Cardiac muscle cell (in vitro differentiated cells and primary cell): Measurements from ENCODE around the gene ATG5. TPM values are rescaled to one million over a fixed set of nuclear protein-coding genes. Genes with fewer than 3 reads are reported as not detected.
"Not testable (repeated sequence)": the region's sequence is repeated elsewhere in the genome, so short reads cannot be mapped to it uniquely, and the experiment has no call there.

Experiments
- DNase-seq, 2 donors: peaks; one replicate each; pipeline versions ENCODE4 v3.0.0 to v3.0.0-alpha.2; 2010 to 2017; ENCODE audit warnings: low read depth in 1 of 2, low spot score in 1 of 2
- H3K27ac ChIP-seq: fragments of 200-600 bp; sonication (generic); 2 replicates; pipeline ENCODE4 v1.5.1; 2016
- H3K27me3 ChIP-seq: fragments of 200-600 bp; sonication (generic); 2 replicates; pipeline ENCODE4 v1.6.0; 2016; ENCODE audit warnings: control low read depth
- H3K36me3 ChIP-seq: fragments of 200-600 bp; sonication (generic); 2 replicates; pipeline ENCODE4 v1.5.1; 2016; ENCODE audit warnings: control low read depth
- H3K4me1 ChIP-seq: fragments of 200-600 bp; sonication (generic); 2 replicates; pipeline ENCODE4 v1.8.1; 2017; ENCODE audit warnings: low read depth, mild to moderate bottlenecking, mixed run types
- H3K4me3 ChIP-seq: fragments of 200-600 bp; sonication (generic); 2 replicates; pipeline ENCODE4 v1.5.1; 2016; ENCODE audit warnings: mild to moderate bottlenecking
- H3K9me3 ChIP-seq: fragments of 200-600 bp; sonication (generic); 2 replicates; pipeline ENCODE4 v1.5.1; 2017; ENCODE audit warnings: low read depth, mild to moderate bottlenecking, control low read depth
- polyA plus RNA-seq: library from polyadenylated mRNA; unstranded; fragments of >200 nt; fragmentation: Nextera tagmentation; extraction: Ambion mirVana; gene quantifications from 2 replicates; pipeline ENCODE4 v1.2.1, GENCODE V29; 2016
- total RNA-seq: library from RNA; depleted of rRNA; stranded (reverse); fragments of >200 nt; gene quantifications from 2 replicates; pipeline ENCODE4 v1.2.3, GENCODE V29; 2016
- TF ChIP-seq, protein P1 (sequence below): IDR thresholded peaks from 2 replicates; pipeline ENCODE4 v1.5.1; 2012; ENCODE audit warnings: low read depth, mild to moderate bottlenecking, low read length

The ATG5 gene
- total and polyA plus RNA-seq, 2 experiments from 2014 or later = 15.2 to 32.2 TPM

- TF ChIP-seq, protein P1, sequence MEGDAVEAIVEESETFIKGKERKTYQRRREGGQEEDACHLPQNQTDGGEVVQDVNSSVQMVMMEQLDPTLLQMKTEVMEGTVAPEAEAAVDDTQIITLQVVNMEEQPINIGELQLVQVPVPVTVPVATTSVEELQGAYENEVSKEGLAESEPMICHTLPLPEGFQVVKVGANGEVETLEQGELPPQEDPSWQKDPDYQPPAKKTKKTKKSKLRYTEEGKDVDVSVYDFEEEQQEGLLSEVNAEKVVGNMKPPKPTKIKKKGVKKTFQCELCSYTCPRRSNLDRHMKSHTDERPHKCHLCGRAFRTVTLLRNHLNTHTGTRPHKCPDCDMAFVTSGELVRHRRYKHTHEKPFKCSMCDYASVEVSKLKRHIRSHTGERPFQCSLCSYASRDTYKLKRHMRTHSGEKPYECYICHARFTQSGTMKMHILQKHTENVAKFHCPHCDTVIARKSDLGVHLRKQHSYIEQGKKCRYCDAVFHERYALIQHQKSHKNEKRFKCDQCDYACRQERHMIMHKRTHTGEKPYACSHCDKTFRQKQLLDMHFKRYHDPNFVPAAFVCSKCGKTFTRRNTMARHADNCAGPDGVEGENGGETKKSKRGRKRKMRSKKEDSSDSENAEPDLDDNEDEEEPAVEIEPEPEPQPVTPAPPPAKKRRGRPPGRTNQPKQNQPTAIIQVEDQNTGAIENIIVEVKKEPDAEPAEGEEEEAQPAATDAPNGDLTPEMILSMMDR = no peak
- Histone ChIP-seq H3K9me3 (no peaks in the 10 kb centered on the region), H3K27ac (no peak overlapping the region)
Observed at GRCh38 chr6:106281088-106281487, 44.5 kb downstream of the ATG5 start.

GRCh38 chr6:106279179-106279578 lies 46.4 kb downstream of the ATG5 start:
- H3K9me3 ChIP-seq = no peaks in the 10 kb centered on the region
- TF ChIP-seq, protein P1 = no peak
- peaks cover 9% of the 10 kb centered on the region for H3K36me3 ChIP-seq
- DNase-seq = no peak
- H3K4me3 ChIP-seq = no peak overlapping the region
- H3K27ac ChIP-seq = no peak overlapping the region
- H3K27me3 ChIP-seq = no peaks in the 10 kb centered on the region
- no peaks in the 10 kb centered on the region for H3K4me1 ChIP-seq

More at GRCh38 chr6:106281088-106281487, 44.5 kb downstream of the ATG5 start:
- no peak for DNase-seq
- no peaks in the 10 kb centered on the region for H3K4me1 ChIP-seq
- peaks cover 9% of the 10 kb centered on the region for H3K36me3 ChIP-seq
- H3K27me3 ChIP-seq = no peaks in the 10 kb centered on the region
- no peak overlapping the region for H3K4me3 ChIP-seq

DNA sequence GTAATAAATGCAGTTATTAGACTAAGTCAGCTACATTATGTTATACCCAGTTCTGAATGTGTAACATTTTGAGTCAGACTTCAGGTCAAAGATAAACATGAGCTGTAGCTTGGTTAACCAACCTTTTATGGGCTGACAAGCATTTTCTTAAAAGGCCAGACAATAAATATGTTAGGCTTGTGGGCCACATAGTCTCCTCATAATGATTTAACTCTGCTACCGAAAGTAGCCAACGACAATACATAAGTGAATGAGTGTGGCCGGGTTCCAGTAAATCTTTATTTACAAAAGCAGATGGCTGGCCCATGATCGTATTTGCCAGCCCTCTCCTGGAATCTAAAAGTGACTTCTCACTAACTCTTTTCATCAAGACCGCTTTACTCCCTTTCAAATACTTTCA lies 49.9 kb downstream of the ATG5 start:
- Histone ChIP-seq H3K27ac (no peak overlapping the region), H3K4me3 (no peak overlapping the region), H3K27me3 (no peaks in the 10 kb centered on the region), H3K4me1 (no peaks in the 10 kb centered on the region), H3K36me3 (peaks cover 9% of the 10 kb centered on the region), H3K9me3 (no peaks in the 10 kb centered on the region)
- TF ChIP-seq, protein P1 = no peak
- DNase-seq = no peak

GRCh38 chr6:106273087-106273486 lies 52.5 kb downstream of the ATG5 start:
- H3K36me3 ChIP-seq = no peaks in the 10 kb centered on the region
- H3K27ac ChIP-seq = no peak overlapping the region
- H3K4me1 ChIP-seq = no peaks in the 10 kb centered on the region
- TF ChIP-seq, protein P1 = no peak
- H3K4me3 ChIP-seq = no peak overlapping the region
- no peaks in the 10 kb centered on the region for H3K9me3 ChIP-seq
- no peaks in the 10 kb centered on the region for H3K27me3 ChIP-seq
- DNase-seq = no peak

GRCh38 chr6:106272287-106272686 lies 53.3 kb downstream of the ATG5 start:
- TF ChIP-seq, protein P1 = no peak
- Histone ChIP-seq H3K27ac (no peak overlapping the region), H3K4me3 (no peak overlapping the region), H3K9me3 (no peaks in the 10 kb centered on the region), H3K36me3 (no peaks in the 10 kb centered on the region), H3K27me3 (no peaks in the 10 kb centered on the region), H3K4me1 (no peaks in the 10 kb centered on the region)
- no peak for DNase-seq

- TF ChIP-seq, protein P1 = no peak
- H3K4me1 ChIP-seq = no peaks in the 10 kb centered on the region
- no peaks in the 10 kb centered on the region for H3K36me3 ChIP-seq
- H3K27me3 ChIP-seq = no peaks in the 10 kb centered on the region
- no peaks in the 10 kb centered on the region for H3K9me3 ChIP-seq
- no peak overlapping the region for H3K4me3 ChIP-seq
- H3K27ac ChIP-seq = no peak overlapping the region
- no peak for DNase-seq
Observed at GRCh38 chr6:106270414-106270813, 55.1 kb downstream of the ATG5 start.

DNA sequence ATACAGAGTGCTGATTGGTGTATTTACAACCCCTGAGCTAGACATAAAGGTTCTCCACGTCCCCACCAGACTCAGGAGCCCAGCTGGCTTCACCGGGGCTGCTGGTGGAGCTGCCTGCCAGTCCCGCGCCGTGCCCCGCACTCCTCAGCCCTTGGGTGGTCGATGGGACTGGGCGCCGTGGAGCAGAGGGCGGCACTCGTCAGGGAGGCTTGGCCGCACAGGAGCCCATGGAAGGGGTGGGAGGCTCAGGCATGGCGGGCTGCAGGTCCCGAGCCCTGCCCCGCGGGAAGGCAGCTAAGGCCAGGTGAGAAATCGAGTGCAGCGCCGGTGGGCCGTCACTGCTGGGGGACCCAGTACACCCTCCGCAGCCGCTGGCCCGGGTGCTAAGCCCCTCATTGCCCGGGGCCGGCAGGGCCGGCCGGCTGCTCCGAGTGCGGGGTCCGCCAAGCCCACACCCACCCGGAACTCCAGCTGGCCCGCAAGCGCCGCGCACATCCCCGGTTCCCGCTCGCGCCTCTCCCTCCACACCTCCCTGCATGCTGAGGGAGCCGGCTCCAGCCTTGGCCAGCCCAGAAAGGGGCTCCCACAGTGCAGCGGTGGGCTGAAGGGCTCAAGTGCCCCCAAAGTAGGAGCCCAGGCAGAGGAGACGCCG lies 56.2 kb downstream of the ATG5 start:
- H3K27ac ChIP-seq, H3K27me3 ChIP-seq, H3K4me3 ChIP-seq, H3K4me1 ChIP-seq, DNase-seq, H3K36me3 ChIP-seq, H3K9me3 ChIP-seq: not testable (repeated sequence)

- H3K4me3 ChIP-seq, DNase-seq, H3K27ac ChIP-seq, H3K9me3 ChIP-seq, H3K27me3 ChIP-seq, H3K36me3 ChIP-seq, H3K4me1 ChIP-seq: not testable (repeated sequence)
Observed at GRCh38 chr6:106268500-106268899, 57.1 kb downstream of the ATG5 start.
